A549 (cell line): Measurements from ENCODE around the gene CHST15. TPM values are rescaled to one million over a fixed set of nuclear protein-coding genes. Genes with fewer than 3 reads are reported as not detected.

Experiments used
- ATAC-seq, 2 experiments: fragments of 200-7000 bp in 1 of 2; fragments of >200 bp in 1 of 2; cut with Nextera tagmentation in 1 of 2; cut with Tn5 transposase in 1 of 2; 3 replicates each; pipeline versions ENCODE4 v1.8.0 to v1.9.1; 2018 to 2020; ENCODE audit warnings: mild to moderate bottlenecking in 1 of 2, moderate library complexity in 1 of 2
- CTCF ChIA-PET: fragments of 300-600 bp; sonication (Branson Sonifier 250); formaldehyde crosslinking; extraction: SDS; loops from one replicate; lab custom pipeline; 2021; ENCODE audit warnings: antibody characterized with exemption, inconsistent platforms; lab: Yijun Ruan, JAX
- POLR2A ChIA-PET: fragments of 350-600 bp; formaldehyde crosslinking; extraction: SDS; loops from one replicate; lab custom pipeline; 2021; ENCODE audit warnings: antibody characterized with exemption, inconsistent platforms; lab: Yijun Ruan, JAX
- DNase-seq, 2 experiments: peaks; one replicate each; pipeline versions ENCODE4 v3.0.0 to v3.0.0-alpha.2; 2011 to 2016; ENCODE audit warnings: low read depth in 1 of 2, low spot score in 1 of 2
- FAIRE-seq: peaks from 2 replicates; lab custom pipeline; 2011; peaks lifted over from hg19 to GRCh38; lab: Jason Lieb, UNC
- H3K27ac ChIP-seq, 2 experiments: fragments of >200 bp; sonication (Bioruptor Twin); formaldehyde crosslinking; 3 replicates each; pipeline ENCODE4 v1.5.1; 2016 to 2017
- H3K4me1 ChIP-seq: fragments of >200 bp; sonication (Bioruptor Twin); formaldehyde crosslinking; 3 replicates; pipeline ENCODE4 v1.6.1; 2016
- H3K4me2 ChIP-seq: fragments of >200 bp; sonication (Bioruptor Twin); formaldehyde crosslinking; 3 replicates; pipeline ENCODE4 v1.6.1; 2016
- H3K4me3 ChIP-seq: fragments of >200 bp; sonication (Bioruptor Twin); formaldehyde crosslinking; 3 replicates; pipeline ENCODE4 v1.5.1; 2016
- H3K9me3 ChIP-seq: fragments of >200 bp; sonication (Bioruptor Twin); formaldehyde crosslinking; 3 replicates; pipeline ENCODE4 v1.6.1; 2016
- BCL3 ChIP-seq: fragments of >200 bp; sonication (Bioruptor Twin); formaldehyde crosslinking; IDR thresholded peaks from 3 replicates; pipeline ENCODE4 v1.6.1; 2016
- BHLHE40 ChIP-seq: IDR thresholded peaks from 2 replicates; pipeline ENCODE4 v1.6.1; 2012; ENCODE audit warnings: low read depth, low read length, inconsistent platforms
- CHD4 ChIP-seq: fragments of 200-600 bp; sonication (generic); IDR thresholded peaks from 2 replicates; pipeline ENCODE4 v1.6.1; 2016; ENCODE audit warnings: antibody characterized with exemption, mild to moderate bottlenecking, borderline replicate concordance
- EP300 ChIP-seq, 2 experiments: fragments of >200 bp; sonication (Bioruptor Twin); formaldehyde crosslinking; IDR thresholded peaks; 2 replicates in 1 of 2; 3 replicates in 1 of 2; pipeline ENCODE4 v1.6.1; 2016 to 2017
- ESRRA ChIP-seq: fragments of 150-350 bp; IDR thresholded peaks from 2 replicates; pipeline ENCODE4 v1.6.1; 2014; ENCODE audit warnings: mild to moderate bottlenecking, low read length, borderline replicate concordance
- HMGXB4 ChIP-seq: fragments of 250-450 bp; sonication (Bioruptor Pico); IDR thresholded peaks from 2 replicates; pipeline ENCODE4 v1.5.0; 2021; ENCODE audit warnings: mild to moderate bottlenecking, moderate library complexity, borderline replicate concordance
- JUNB ChIP-seq: fragments of >200 bp; sonication (Bioruptor Twin); formaldehyde crosslinking; IDR thresholded peaks from 2 replicates; pipeline ENCODE4 v1.6.1; 2016
- KDM1A ChIP-seq: fragments of 200-600 bp; sonication (generic); IDR thresholded peaks from 2 replicates; pipeline ENCODE4 v1.6.1; 2016; ENCODE audit warnings: low read depth, mild to moderate bottlenecking
- MAFK ChIP-seq: fragments of 450-650 bp; IDR thresholded peaks from 2 replicates; pipeline ENCODE4 v1.6.1; 2014; ENCODE audit not compliant: partially characterized antibody
- MYC ChIP-seq: IDR thresholded peaks from 2 replicates; pipeline ENCODE4 v1.6.1; 2012; ENCODE audit warnings: mild to moderate bottlenecking, inconsistent platforms, low read length, improper control_type of control experiment, borderline replicate concordance
- PHF8 ChIP-seq: fragments of 200-600 bp; sonication (generic); IDR thresholded peaks from 2 replicates; pipeline ENCODE4 v1.6.1; 2016; ENCODE audit warnings: low read depth, mild to moderate bottlenecking, antibody characterized with exemption, moderate library complexity, borderline replicate concordance
- POLR2AphosphoS2 ChIP-seq: conservative IDR thresholded peaks from 2 replicates; pipeline ENCODE4 v1.6.1; 2012; ENCODE audit warnings: low read length, improper control_type of control experiment, inconsistent platforms
- RCOR1 ChIP-seq: fragments of 150-350 bp; IDR thresholded peaks from 2 replicates; pipeline ENCODE4 v1.6.1; 2014; ENCODE audit warnings: antibody characterized with exemption, low read length, low read depth
- REST ChIP-seq: fragments of 200-600 bp; sonication (generic); IDR thresholded peaks from 2 replicates; pipeline ENCODE4 v1.6.1; 2016; ENCODE audit warnings: antibody characterized with exemption, mild to moderate bottlenecking, moderate library complexity
- SMC3 ChIP-seq: fragments of >200 bp; sonication (Bioruptor Twin); formaldehyde crosslinking; IDR thresholded peaks from 3 replicates; pipeline ENCODE4 v1.6.1; 2018; ENCODE audit warnings: inconsistent platforms
- SREBF2 ChIP-seq: fragments of 450-650 bp; IDR thresholded peaks from 2 replicates; pipeline ENCODE4 v1.6.1; 2014; ENCODE audit warnings: mild to moderate bottlenecking, moderate library complexity
- TFCP2L1 ChIP-seq: fragments of 250-450 bp; sonication (Bioruptor Pico); IDR thresholded peaks from 2 replicates; pipeline ENCODE4 v1.5.0; 2021; ENCODE audit warnings: mild to moderate bottlenecking
- TP53 ChIP-seq: fragments of 250-450 bp; sonication (Bioruptor Pico); IDR thresholded peaks from 2 replicates; pipeline ENCODE4 v1.5.0; 2021; ENCODE audit warnings: mild to moderate bottlenecking, moderate library complexity
- ZFP36 ChIP-seq: fragments of 450-650 bp; IDR thresholded peaks from 2 replicates; pipeline ENCODE4 v1.6.1; 2014; ENCODE audit warnings: borderline replicate concordance; ENCODE audit not compliant: partially characterized antibody
- ZNF302 ChIP-seq: fragments of 250-450 bp; sonication (Bioruptor Pico); IDR thresholded peaks from 2 replicates; pipeline ENCODE4 v1.9.0; 2021; ENCODE audit warnings: inconsistent platforms, mild to moderate bottlenecking, moderate library complexity
- ZSCAN20 ChIP-seq: fragments of 250-450 bp; sonication (Bioruptor Pico); IDR thresholded peaks from 2 replicates; pipeline ENCODE4 v1.8.0; 2022; ENCODE audit warnings: mild to moderate bottlenecking, moderate library complexity
- WGBS: methylation state at CpG from one replicate; pipeline ENCODE4 v1.1.6; 2017; ENCODE audit errors: missing lambda C conversion rate; 5-methylcytosine and 5-hydroxymethylcytosine counted together
- polyA plus RNA-seq, 4 experiments: library from polyadenylated mRNA; depleted of rRNA in 3 of 4; stranded (reverse); fragments of >200 nt; fragmentation: RNase III in 1 of 4; extraction: RNeasy Plus Mini Kit Qiagen cat#74134 plus additional on column Dnase treatment in 1 of 4; gene quantifications; 2 replicates in 3 of 4; 3 replicates in 1 of 4; pipeline ENCODE4 v1.2.3, GENCODE V29; 2011 to 2017
- TF ChIP-seq, protein P1 (sequence below): fragments of 250-450 bp; sonication (Bioruptor Pico); IDR thresholded peaks from 2 replicates; pipeline ENCODE4 v1.5.0; 2020; ENCODE audit warnings: low read depth, mild to moderate bottlenecking, moderate library complexity
- TF ChIP-seq, protein P2 (sequence below): fragments of >200 bp; sonication (Bioruptor Twin); formaldehyde crosslinking; IDR thresholded peaks from 2 replicates; pipeline ENCODE4 v1.6.1; 2016

Gene CHST15
- polyA plus RNA-seq, 2 of the 4 experiments (the other 2 are of a cell fraction) = 5.1 to 10.3 TPM

DNA sequence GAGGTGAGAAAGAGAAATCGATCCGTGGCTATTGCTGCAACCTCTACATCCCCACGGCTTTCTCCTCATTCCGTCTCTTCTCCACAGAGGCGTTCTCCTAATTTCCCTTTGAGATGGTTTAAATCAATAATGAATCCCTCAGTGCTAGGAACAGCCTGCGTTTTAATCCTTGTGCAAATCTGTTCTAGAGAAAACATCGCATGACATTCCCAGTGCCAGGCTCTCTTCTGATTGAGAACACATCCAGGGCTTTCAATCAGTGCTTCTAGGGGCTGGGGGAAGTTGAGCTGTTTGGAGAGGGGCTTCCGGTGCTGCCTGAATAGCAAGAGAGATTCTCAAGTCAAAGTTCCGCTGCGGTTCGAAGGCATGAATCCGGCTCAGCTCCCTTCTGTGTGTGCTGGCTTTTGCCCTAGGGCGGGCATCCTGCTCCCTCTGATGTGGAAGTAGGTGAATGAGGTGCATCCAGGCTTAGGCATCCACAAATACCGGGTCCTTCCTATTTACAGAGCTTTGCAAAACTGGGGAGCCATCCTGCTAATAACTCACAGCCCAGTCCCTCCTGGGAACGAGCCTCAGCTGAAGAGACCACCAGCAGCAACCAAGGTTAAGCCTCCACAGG is 62.8 kb downstream of the CHST15 start:
- ChIA-PET POLR2A (no interaction called here), CTCF (interaction anchor here (0.7 to 3.1 kb wide), 7 partner anchors 9 to 359 kb away, joined by 3 to 9 read pairs (median 3); no protein-coding TSS in a partner anchor)
- ATAC-seq = no peak
- no peak overlapping the region for H3K4me2 ChIP-seq
- H3K27ac ChIP-seq = no peak overlapping the region
- no peak for FAIRE-seq
- peaks cover 6% of the 10 kb centered on the region; the same call in 2 of the 3 replicates for H3K4me1 ChIP-seq
- WGBS = 77% methylated on average over 15 of the region's 15 CpGs
- no peak overlapping the region for H3K4me3 ChIP-seq
- TF ChIP-seq, protein P1, sequence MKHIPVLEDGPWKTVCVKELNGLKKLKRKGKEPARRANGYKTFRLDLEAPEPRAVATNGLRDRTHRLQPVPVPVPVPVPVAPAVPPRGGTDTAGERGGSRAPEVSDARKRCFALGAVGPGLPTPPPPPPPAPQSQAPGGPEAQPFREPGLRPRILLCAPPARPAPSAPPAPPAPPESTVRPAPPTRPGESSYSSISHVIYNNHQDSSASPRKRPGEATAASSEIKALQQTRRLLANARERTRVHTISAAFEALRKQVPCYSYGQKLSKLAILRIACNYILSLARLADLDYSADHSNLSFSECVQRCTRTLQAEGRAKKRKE = no peak
- TF ChIP-seq SREBF2 (no peak), EP300 (IDR thresholded peaks at IDR 0.05) (no peak), JUNB (no peak), KDM1A (no peak), HMGXB4 (CRISPR knock-in tag) (no peak)
- TF ChIP-seq, protein P2, sequence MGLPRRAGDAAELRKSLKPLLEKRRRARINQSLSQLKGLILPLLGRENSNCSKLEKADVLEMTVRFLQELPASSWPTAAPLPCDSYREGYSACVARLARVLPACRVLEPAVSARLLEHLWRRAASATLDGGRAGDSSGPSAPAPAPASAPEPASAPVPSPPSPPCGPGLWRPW = no peak
- no peaks in the 10 kb centered on the region for H3K9me3 ChIP-seq
- DNase-seq = no peak

- no peak for TF ChIP-seq JUNB
- ChIA-PET CTCF (interaction anchor here (0.7 to 3.1 kb wide), 8 partner anchors 10 to 359 kb away, joined by 3 to 9 read pairs (median 4); no protein-coding TSS in a partner anchor), POLR2A (no interaction called here)
- no peak overlapping the region for H3K27ac ChIP-seq
- no peak overlapping the region for H3K4me2 ChIP-seq
- DNase-seq (no peak), FAIRE-seq (no peak), ATAC-seq (no peak)
- no peaks in the 10 kb centered on the region for H3K9me3 ChIP-seq
- peaks cover 2% of the 10 kb centered on the region; the same call in 1 of the 3 replicates for H3K4me1 ChIP-seq
- no peak overlapping the region for H3K4me3 ChIP-seq
- 65% methylated on average over 8 of the region's 8 CpGs for WGBS
These were observed 63.3 kb downstream of the CHST15 start for GRCh38 chr10:124030061-124030460.

DNA sequence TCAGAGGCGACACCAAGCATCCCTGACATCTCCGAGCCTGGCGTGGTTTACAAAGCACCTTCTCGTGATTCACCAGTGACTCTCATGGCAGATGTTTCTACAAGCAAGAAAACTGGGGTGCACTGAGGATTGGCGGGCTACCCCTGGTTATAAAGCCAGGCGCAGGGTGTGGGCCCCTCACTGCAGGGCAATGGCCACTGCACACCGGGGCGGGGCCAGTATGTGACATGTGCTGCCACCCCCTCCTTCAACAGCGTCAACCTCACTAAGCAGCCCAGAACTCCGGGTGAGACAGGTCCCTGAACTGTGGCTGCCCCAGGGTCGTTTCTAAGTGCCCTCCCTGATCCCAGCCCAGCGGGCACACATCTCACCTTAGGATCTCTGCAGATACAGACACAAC is 63.8 kb downstream of the CHST15 start:
- no peak for ATAC-seq

More for the DNA sequence above, 63.8 kb downstream of the CHST15 start:
- Histone ChIP-seq H3K4me3 (no peak overlapping the region), H3K4me2 (no peak overlapping the region), H3K9me3 (no peaks in the 10 kb centered on the region), H3K4me1 (no peaks in the 10 kb centered on the region), H3K27ac (no peak overlapping the region)
- DNase-seq (no peak), FAIRE-seq (no peak)
- TF ChIP-seq ZSCAN20 (CRISPR knock-in tag) = no peak
- no peak for TF ChIP-seq POLR2AphosphoS2
- no peak for TF ChIP-seq HMGXB4 (CRISPR knock-in tag)
- TF ChIP-seq CHD4 = no peak
- no peak for TF ChIP-seq SMC3
- no peak for TF ChIP-seq ESRRA
- TF ChIP-seq ZNF302 = no peak
- no peak for TF ChIP-seq ZFP36
- TF ChIP-seq BHLHE40 = no peak
- no peak for TF ChIP-seq REST
- TF ChIP-seq TFCP2L1 (CRISPR knock-in tag) = no peak
- no peak for TF ChIP-seq BCL3
- no peak for TF ChIP-seq MYC
- TF ChIP-seq TP53 (CRISPR knock-in tag) = no peak
- no peak for TF ChIP-seq RCOR1
- no peak for TF ChIP-seq MAFK
- no peak for TF ChIP-seq PHF8
- WGBS = 79% methylated on average over 10 of the region's 12 CpGs
- ChIA-PET POLR2A (no interaction called here), CTCF (interaction anchor here (0.7 to 3.1 kb wide), 6 partner anchors 10 to 360 kb away, joined by 3 to 9 read pairs (median 4); no protein-coding TSS in a partner anchor)
